K562 (cell line): ENCODE measurements around the gene G6PD. TPM values are rescaled to one million over a fixed set of nuclear protein-coding genes. Genes with fewer than 3 reads are reported as not detected.

Source experiments
- ATAC-seq: fragments of 200-7000 bp; cut with Tn5 transposase; 3 replicates; pipeline ENCODE4 v1.9.1; 2020; ENCODE audit warnings: moderate library complexity
- BruUV-seq: library from RNA; stranded (reverse); fragments of 400-500 nt; replicated peaks from 2 replicates; lab custom pipeline; 2021; lab: Mats Ljungman, UMichigan
- CTCF ChIA-PET: fragments of 300-600 bp; formaldehyde crosslinking; extraction: SDS; loops from one replicate; lab custom pipeline; 2021; ENCODE audit warnings: low intra/inter-chr PET ratio; lab: Yijun Ruan, JAX
- POLR2A ChIA-PET: fragments of 300-600, 350-650 bp; sonication (Branson Sonifier 250); formaldehyde crosslinking; extraction: SDS; loops from one replicate; lab custom pipeline; 2021; ENCODE audit warnings: antibody characterized with exemption, inconsistent platforms; lab: Yijun Ruan, JAX
- DNase-seq, 4 experiments: peaks; one replicate each; pipeline versions ENCODE4 v3.0.0 to v3.0.0-alpha.2; 2011 to 2018; ENCODE audit warnings: low spot score in 3 of 4, mixed read lengths in 3 of 4; ENCODE audit errors: extremely low read depth in 1 of 4
- FAIRE-seq: peaks from 2 replicates; lab custom pipeline; 2011; peaks lifted over from hg19 to GRCh38; lab: Jason Lieb, UNC
- H2AFZ ChIP-seq: 2 replicates; pipeline ENCODE4 v1.6.0; 2011; ENCODE audit warnings: low read depth, low read length, control low read depth, inconsistent platforms
- H3K27ac ChIP-seq: fragments of 200-600 bp; 3 replicates; pipeline ENCODE4 v1.8.0; 2011; ENCODE audit warnings: low read depth, mild to moderate bottlenecking, control low read depth, inconsistent platforms, low read length, moderate library complexity, mixed read lengths; ENCODE audit errors: extremely low read depth
- H3K27me3 ChIP-seq, 2 experiments: fragments of 300-600 bp in 1 of 2; 2 replicates in 1 of 2; 3 replicates in 1 of 2; pipeline versions ENCODE4 v1.6.0 to v1.8.0; 2011; ENCODE audit warnings: inconsistent platforms in 2 of 2, low read length in 2 of 2, mild to moderate bottlenecking in 1 of 2, mixed read lengths in 1 of 2, moderate library complexity in 1 of 2; ENCODE audit not compliant: control insufficient read depth in 2 of 2, insufficient read depth in 2 of 2
- H3K36me3 ChIP-seq: fragments of 300-600 bp; 3 replicates; pipeline ENCODE4 v1.8.0; 2011; ENCODE audit warnings: mild to moderate bottlenecking, low read length, inconsistent platforms; ENCODE audit not compliant: control insufficient read depth, insufficient read depth
- H3K4me1 ChIP-seq, 2 experiments: fragments of 200-600 bp in 1 of 2; replicated peaks in 1 of 2; 2 replicates in 1 of 2; 3 replicates in 1 of 2; pipeline versions ENCODE4 v1.5.1 to v1.8.0; 2011; ENCODE audit warnings: inconsistent platforms in 2 of 2, low read length in 2 of 2, mild to moderate bottlenecking in 1 of 2, mixed read lengths in 1 of 2, moderate library complexity in 1 of 2; ENCODE audit not compliant: control insufficient read depth in 2 of 2, insufficient read depth in 2 of 2
- H3K4me2 ChIP-seq: 2 replicates; pipeline ENCODE4 v1.6.1; 2011; ENCODE audit warnings: low read length, control low read depth, inconsistent platforms, mixed read lengths; ENCODE audit not compliant: insufficient read depth
- H3K4me3 ChIP-seq: fragments of 200-600 bp; sonication (generic), shearing (Covaris generic); 2 replicates; pipeline ENCODE4 v1.5.1; 2016; ENCODE audit warnings: control low read depth, inconsistent platforms
- H3K79me2 ChIP-seq: fragments of 200-600 bp; 3 replicates; pipeline ENCODE4 v1.8.0; 2011; ENCODE audit warnings: low read length, inconsistent platforms; ENCODE audit not compliant: control insufficient read depth, insufficient read depth
- H3K9ac ChIP-seq, 2 experiments: 2 replicates each; pipeline versions ENCODE4 v1.6.0 to v1.6.1; 2011; ENCODE audit warnings: low read depth in 2 of 2, low read length in 2 of 2, control low read depth in 1 of 2, inconsistent platforms in 1 of 2, mild to moderate bottlenecking in 1 of 2, mixed read lengths in 1 of 2; ENCODE audit not compliant: insufficient read depth in 1 of 2
- H3K9me1 ChIP-seq: one replicate; pipeline ENCODE4 v1.6.0; 2011; ENCODE audit warnings: inconsistent platforms, mild to moderate bottlenecking, low read length, moderate library complexity; ENCODE audit not compliant: control insufficient read depth, insufficient read depth
- H3K9me3 ChIP-seq: replicated peaks from 2 replicates; pipeline ENCODE4 v1.5.1; 2011; ENCODE audit warnings: low read depth, low read length, inconsistent platforms; ENCODE audit not compliant: control insufficient read depth, insufficient read depth
- H4K20me1 ChIP-seq: replicated peaks from 2 replicates; pipeline ENCODE4 v1.6.1; 2011; ENCODE audit warnings: low read length, inconsistent platforms, mixed read lengths; ENCODE audit not compliant: control insufficient read depth, insufficient read depth
- ASH1L ChIP-seq: fragments of 450-650 bp; IDR thresholded peaks from 2 replicates; pipeline ENCODE4 v1.6.1; 2018; ENCODE audit warnings: borderline replicate concordance, mild to moderate bottlenecking, low read depth; ENCODE audit not compliant: partially characterized antibody
- DIDO1 ChIP-seq: fragments of 450-650 bp; IDR thresholded peaks from 2 replicates; pipeline ENCODE4 v1.6.1; 2016; ENCODE audit warnings: low read depth, missing biosample characterization, missing genetic modification characterization
- ELF2 ChIP-seq: fragments of 250-450 bp; sonication (Bioruptor Pico); IDR thresholded peaks from 2 replicates; pipeline ENCODE4 v1.5.0; 2021; ENCODE audit warnings: mild to moderate bottlenecking
- KDM4B ChIP-seq, 2 experiments: fragments of 450-650 bp in 1 of 2; sonication (generic) in 1 of 2; IDR thresholded peaks; 2 replicates each; pipeline ENCODE4 v1.6.1; 2016 to 2017; ENCODE audit warnings: borderline replicate concordance in 2 of 2, antibody characterized with exemption in 1 of 2, low read depth in 1 of 2, mild to moderate bottlenecking in 1 of 2
- KLF16 ChIP-seq: IDR thresholded peaks from 2 replicates; pipeline ENCODE4 v1.6.1; 2016; ENCODE audit warnings: antibody characterized with exemption
- MTA2 ChIP-seq: fragments of 450-650 bp; IDR thresholded peaks from 2 replicates; pipeline ENCODE4 v1.6.1; 2016; ENCODE audit warnings: low read depth
- NFRKB ChIP-seq: fragments of 450-650 bp; IDR thresholded peaks from 2 replicates; pipeline ENCODE4 v1.6.1; 2016; ENCODE audit warnings: low read depth
- NR4A1 ChIP-seq, 2 experiments: fragments of 250-450 bp in 1 of 2; fragments of 450-650 bp in 1 of 2; sonication (Bioruptor Pico) in 1 of 2; IDR thresholded peaks; 2 replicates each; pipeline versions ENCODE4 v1.4.0 to v1.6.1; 2016 to 2020; ENCODE audit warnings: mild to moderate bottlenecking in 2 of 2, missing compliant biosample characterization in 1 of 2, missing genetic modification characterization in 1 of 2, moderate library complexity in 1 of 2
- PTTG1 ChIP-seq: fragments of 450-650 bp; IDR thresholded peaks from 2 replicates; pipeline ENCODE4 v1.6.1; 2016; ENCODE audit warnings: low read depth, mild to moderate bottlenecking, missing genetic modification characterization, missing compliant biosample characterization
- RFX7 ChIP-seq: fragments of 250-450 bp; sonication (Bioruptor Pico); IDR thresholded peaks from 2 replicates; pipeline ENCODE4 v1.5.1; 2021; ENCODE audit warnings: mild to moderate bottlenecking
- SOX6 ChIP-seq: fragments of 450-650 bp; IDR thresholded peaks from 2 replicates; pipeline ENCODE4 v1.6.1; 2014; ENCODE audit warnings: mild to moderate bottlenecking
- TCFL5 ChIP-seq: fragments of 250-450 bp; sonication (Bioruptor Pico); conservative IDR thresholded peaks from 2 replicates; pipeline ENCODE4 v1.6.1; 2021; ENCODE audit warnings: mild to moderate bottlenecking, moderate library complexity, matching md5 sums
- TSC22D4 ChIP-seq: fragments of 450-650 bp; IDR thresholded peaks from 2 replicates; pipeline ENCODE4 v1.6.1; 2016; ENCODE audit warnings: missing genetic modification characterization, missing biosample characterization, control low read depth
- ZKSCAN1 ChIP-seq: fragments of 150-350 bp; IDR thresholded peaks from 2 replicates; pipeline ENCODE4 v1.6.1; 2016; ENCODE audit warnings: low read depth, low read length
- ZNF644 ChIP-seq: fragments of 200-800 bp; sonication (Bioruptor generic); IDR thresholded peaks from 2 replicates; pipeline ENCODE4 v1.6.1; 2016; ENCODE audit warnings: low read depth, missing genetic modification characterization, missing compliant biosample characterization
- ZNF79 ChIP-seq: fragments of 250-450 bp; sonication (Bioruptor Pico); IDR thresholded peaks from 2 replicates; pipeline ENCODE4 v1.4.0; 2020; ENCODE audit warnings: low read depth, mild to moderate bottlenecking, moderate library complexity
- ZZZ3 ChIP-seq: fragments of 450-650 bp; IDR thresholded peaks from 2 replicates; pipeline ENCODE4 v1.6.1; 2016; ENCODE audit warnings: antibody characterized with exemption, mild to moderate bottlenecking, moderate library complexity
- WGBS: fragments of 100-300 bp; shearing (Covaris generic); methylation state at CpG from one replicate; pipeline ENCODE4 v1.1.6; 2016; ENCODE audit warnings: low coverage, mixed read lengths; ENCODE audit not compliant: insufficient coverage; ENCODE audit errors: missing lambda C conversion rate; 5-methylcytosine and 5-hydroxymethylcytosine counted together
- in situ Hi-C: fragments of 300-500 bp; cut with MboI; formaldehyde crosslinking; loops from 4 replicates; pipeline ENCODE4 v1.15.0; 2018; ENCODE audit warnings: inconsistent platforms, mixed read lengths
- intact Hi-C: fragments of 100-400 bp; cut with micrococcal nuclease; formaldehyde crosslinking; loops from 2 replicates; pipeline ENCODE4 v1.14.2; 2022
- polyA plus RNA-seq, 8 experiments: library from polyadenylated mRNA; depleted of rRNA in 4 of 8; stranded (reverse) in 5 of 8; unstranded in 3 of 8; fragments of >200 nt; fragmentation: Nextera tagmentation in 2 of 8; fragmentation: Illumina TruSeq in 1 of 8; extraction: Ambion mirVana in 2 of 8; extraction: Trizol in 1 of 8; gene quantifications; 2 replicates each; pipeline versions ENCODE4 v1.2.1 to v1.2.3, GENCODE V29; 2011 to 2014; ENCODE audit warnings: inconsistent platforms in 1 of 8, missing spikeins in 1 of 8
- total RNA-seq, 7 experiments: library from RNA; depleted of rRNA in 6 of 7; stranded (reverse); fragments of >200 nt in 6 of 7; fragmentation: Illumina TruSeq in 2 of 7; extraction: Trizol in 2 of 7; gene quantifications; 2 replicates each; pipeline versions ENCODE4 v1.2.1 to v1.2.3, GENCODE V29; 2011 to 2021; ENCODE audit warnings: low replicate concordance in 1 of 7
- TF ChIP-seq, protein P1 (sequence below): fragments of 450-650 bp; conservative IDR thresholded peaks from 2 replicates; pipeline ENCODE4 v1.6.1; 2016; ENCODE audit warnings: missing genetic modification characterization, low read depth, mild to moderate bottlenecking, control low read depth, missing compliant biosample characterization
- TF ChIP-seq, protein P2 (sequence below): fragments of 250-450 bp; sonication (Bioruptor Pico); IDR thresholded peaks from 2 replicates; pipeline ENCODE4 v1.8.0; 2021; ENCODE audit warnings: moderate library complexity, mild to moderate bottlenecking, inconsistent platforms
- TF ChIP-seq, protein P3 (sequence below): fragments of 250-450 bp; sonication (Bioruptor Pico); IDR thresholded peaks from 2 replicates; pipeline ENCODE4 v1.8.0; 2022; ENCODE audit warnings: inconsistent platforms, mild to moderate bottlenecking, moderate library complexity, borderline replicate concordance

Gene G6PD
- total and polyA plus RNA-seq, 9 of the 15 experiments (the other 6 are each of a cell fraction or from before 2014, with no cell fraction given): 2.9 to 222 (median 66.4) TPM

DNA sequence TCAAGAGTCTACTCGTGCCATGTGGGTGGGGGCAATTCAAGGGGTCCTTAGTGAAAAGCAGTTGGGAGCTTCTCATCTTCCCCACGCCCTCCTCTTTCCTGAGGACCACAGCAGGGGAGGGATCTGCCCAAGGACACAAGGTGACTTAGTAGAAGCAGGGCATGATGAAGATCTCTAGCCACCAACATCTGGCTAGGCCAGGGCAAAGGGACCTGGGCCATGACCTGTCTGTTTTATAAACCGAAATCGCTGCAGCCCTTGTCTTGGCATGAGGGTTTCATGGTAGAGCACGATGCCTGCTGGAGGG is 5.1 kb downstream of the G6PD start:
- FAIRE-seq: no peak
- H3K79me2 ChIP-seq: peaks cover 72% of the 10 kb centered on the region
- intact Hi-C loops (no loop called here), in situ Hi-C loops (loop anchor here (25.0 kb wide), 1 partner anchor 379 kb away; no protein-coding TSS in a partner anchor)
- peak overlapping the region; percentile 87 for H3K4me2 ChIP-seq
- ChIA-PET POLR2A (interaction anchor here (0.7 to 1.9 kb wide), 7 partner anchors 12 to 619 kb away, joined by 3 to 12 read pairs (median 3); partner anchors contain the start of gene EMD), CTCF (no interaction called here)
- H3K36me3 ChIP-seq: peaks cover 61% of the 10 kb centered on the region
- no peak overlapping the region for H3K4me3 ChIP-seq
- H3K27ac ChIP-seq: peak overlapping the region; percentile 94
- no peak for DNase-seq
- H4K20me1 ChIP-seq: no peaks in the 10 kb centered on the region
- ATAC-seq: no peak
- no peaks in the 10 kb centered on the region for H3K27me3 ChIP-seq
- H3K4me1 ChIP-seq: peaks cover 40 to 55% of the 10 kb centered on the region in 2 experiments
- no peaks in the 10 kb centered on the region for H3K9me1 ChIP-seq
- H3K9ac ChIP-seq: peak overlapping the region; percentile 91
- no TSS peak for BruUV-seq
- no peak overlapping the region for H2AFZ ChIP-seq
- no peaks in the 10 kb centered on the region for H3K9me3 ChIP-seq
- 16% methylated on average over 4 of the region's 5 CpGs for WGBS
- TF ChIP-seq PTTG1 (tag) (no peak), ZNF644 (tag) (0 out of 2 replicates have a peak, but pooled peaks have one; percentile 0), ASH1L (no peak), ZKSCAN1 (no peak), KLF16 (no peak), NR4A1 (CRISPR knock-in tag; IDR thresholded peaks at IDR 0.05) (no peak), NR4A1 (tag; IDR thresholded peaks at IDR 0.05) (peak; percentile 83), ZNF79 (CRISPR knock-in tag) (no peak), KDM4B (IDR thresholded peaks at IDR 0.05; ENCODE audit: borderline replicate concordance in 2 of 2, low read depth in 1 of 2) (no peak), ELF2 (0 out of 2 replicates have a peak, but pooled peaks have one; percentile 16), DIDO1 (0 out of 2 replicates have a peak, but pooled peaks have one; percentile 15), RFX7 (no peak), TSC22D4 (tag) (no peak), SOX6 (no peak), ZZZ3 (no peak), MTA2 (no peak), NFRKB (peak; percentile 61), TCFL5 (CRISPR knock-in tag) (no peak)
- TF ChIP-seq, protein P1, sequence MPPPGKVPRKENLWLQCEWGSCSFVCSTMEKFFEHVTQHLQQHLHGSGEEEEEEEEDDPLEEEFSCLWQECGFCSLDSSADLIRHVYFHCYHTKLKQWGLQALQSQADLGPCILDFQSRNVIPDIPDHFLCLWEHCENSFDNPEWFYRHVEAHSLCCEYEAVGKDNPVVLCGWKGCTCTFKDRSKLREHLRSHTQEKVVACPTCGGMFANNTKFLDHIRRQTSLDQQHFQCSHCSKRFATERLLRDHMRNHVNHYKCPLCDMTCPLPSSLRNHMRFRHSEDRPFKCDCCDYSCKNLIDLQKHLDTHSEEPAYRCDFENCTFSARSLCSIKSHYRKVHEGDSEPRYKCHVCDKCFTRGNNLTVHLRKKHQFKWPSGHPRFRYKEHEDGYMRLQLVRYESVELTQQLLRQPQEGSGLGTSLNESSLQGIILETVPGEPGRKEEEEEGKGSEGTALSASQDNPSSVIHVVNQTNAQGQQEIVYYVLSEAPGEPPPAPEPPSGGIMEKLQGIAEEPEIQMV (tag): peak; percentile 60; the same call in 1 of the 2 replicates
- TF ChIP-seq, protein P2, sequence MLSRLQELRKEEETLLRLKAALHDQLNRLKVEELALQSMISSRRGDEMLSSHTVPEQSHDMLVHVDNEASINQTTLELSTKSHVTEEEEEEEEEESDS (CRISPR knock-in tag): no peak
- TF ChIP-seq, protein P3, sequence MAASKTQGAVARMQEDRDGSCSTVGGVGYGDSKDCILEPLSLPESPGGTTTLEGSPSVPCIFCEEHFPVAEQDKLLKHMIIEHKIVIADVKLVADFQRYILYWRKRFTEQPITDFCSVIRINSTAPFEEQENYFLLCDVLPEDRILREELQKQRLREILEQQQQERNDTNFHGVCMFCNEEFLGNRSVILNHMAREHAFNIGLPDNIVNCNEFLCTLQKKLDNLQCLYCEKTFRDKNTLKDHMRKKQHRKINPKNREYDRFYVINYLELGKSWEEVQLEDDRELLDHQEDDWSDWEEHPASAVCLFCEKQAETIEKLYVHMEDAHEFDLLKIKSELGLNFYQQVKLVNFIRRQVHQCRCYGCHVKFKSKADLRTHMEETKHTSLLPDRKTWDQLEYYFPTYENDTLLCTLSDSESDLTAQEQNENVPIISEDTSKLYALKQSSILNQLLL (CRISPR knock-in tag): no peak
